HCT116 (cell line): ENCODE data around the gene ANKRD20A1.
"Not testable (repeated sequence)": the region's sequence is repeated elsewhere in the genome, so short reads cannot be mapped to it uniquely, and the experiment has no call there.

Source experiments
- CTCF ChIP-seq, 3 experiments: fragments of 200-600 bp in 1 of 3; sonication (generic) in 1 of 3; IDR thresholded peaks in 2 of 3; conservative IDR thresholded peaks in 1 of 3; 2 replicates each; pipeline ENCODE4 v1.5.1; 2012 to 2017; ENCODE audit warnings: low read depth in 2 of 3, low read length in 2 of 3, antibody characterized with exemption in 1 of 3, borderline replicate concordance in 1 of 3, control low read depth in 1 of 3, mild to moderate bottlenecking in 1 of 3, mixed read lengths in 1 of 3, mixed run types in 1 of 3, moderate library complexity in 1 of 3; ENCODE audit not compliant: insufficient read depth in 1 of 3
- EZH2 ChIP-seq: fragments of 200-600 bp; sonication (generic); IDR thresholded peaks from 2 replicates; pipeline ENCODE4 v1.6.1; 2017; ENCODE audit warnings: antibody characterized with exemption, mixed run types
- POLR2A ChIP-seq: IDR thresholded peaks from 2 replicates; pipeline ENCODE4 v1.7.0; 2011; ENCODE audit warnings: borderline replicate concordance; ENCODE audit not compliant: insufficient read depth, insufficient read length; ENCODE audit errors: extremely low read depth
- POLR2AphosphoS5 ChIP-seq: IDR thresholded peaks from 2 replicates; pipeline ENCODE4 v1.6.1; 2011; ENCODE audit warnings: mild to moderate bottlenecking, low read depth, low read length, moderate library complexity

DNA sequence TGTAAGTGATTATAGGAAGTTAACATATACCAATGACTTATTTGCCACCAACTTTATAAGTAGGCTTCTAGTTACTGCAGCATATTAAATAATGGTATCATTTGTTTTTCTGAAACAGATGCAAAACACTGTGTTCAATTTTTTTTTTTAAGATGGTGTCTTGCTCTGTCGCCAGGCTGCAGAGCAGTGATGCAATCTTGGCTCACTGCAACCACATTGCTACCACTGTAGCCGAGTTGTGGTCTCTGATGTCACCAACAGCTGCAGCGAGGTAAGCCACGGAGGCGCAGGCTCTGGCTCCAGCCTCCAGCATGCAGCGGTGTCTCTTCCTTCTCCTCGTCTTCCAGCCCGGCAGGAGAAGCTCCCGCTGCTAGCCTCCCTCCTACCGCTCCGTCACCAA lies 26.6 kb upstream of the ANKRD20A1 start:
- not testable (repeated sequence) for TF ChIP-seq POLR2A; CTCF (IDR thresholded peaks at IDR 0.05 in 2 of 3, conservative IDR thresholded peaks at IDR 0.05 in 1 of 3; ENCODE audit: borderline replicate concordance in 1 of 3, insufficient read depth in 1 of 3, low read depth in 2 of 3, low read length in 2 of 3); EZH2; POLR2AphosphoS5
